Measurements from ENCODE around the gene DBN1.

Gene DBN1

GRCh38 chr5:177505075-177505474 is 31.6 kb upstream of the DBN1 start:
- H3K27ac ChIP-seq: no peak overlapping the region
- H3K4me3 ChIP-seq: no peak overlapping the region
- TF ChIP-seq CTCF (IDR thresholded peaks at IDR 0.05): no peak
- DNase-seq (ENCODE audit: low spot score): no peak

GRCh38 chr5:177504086-177505056 is 30.9 kb upstream of the DBN1 start:
- no peak for DNase-seq (ENCODE audit: low spot score)
- Histone ChIP-seq H3K27ac (no peak overlapping the region), H3K4me3 (no peak overlapping the region)
- TF ChIP-seq CTCF (IDR thresholded peaks at IDR 0.05): no peak

- DNase-seq (ENCODE audit: low spot score): no peak
- no peak for TF ChIP-seq CTCF (IDR thresholded peaks at IDR 0.05)
- no peak overlapping the region for H3K4me3 ChIP-seq
- no peak overlapping the region for H3K27ac ChIP-seq
Observed at GRCh38 chr5:177503351-177504085, 30.1 kb upstream of the DBN1 start.

- TF ChIP-seq CTCF (IDR thresholded peaks at IDR 0.05): no peak
- Histone ChIP-seq H3K4me3 (no peak overlapping the region), H3K27ac (no peak overlapping the region)
- DNase-seq (ENCODE audit: low spot score): no peak
Observed at GRCh38 chr5:177502886-177503285, 29.5 kb upstream of the DBN1 start.

- no peak for TF ChIP-seq CTCF (IDR thresholded peaks at IDR 0.05)
- Histone ChIP-seq H3K4me3 (no peak overlapping the region), H3K27ac (no peak overlapping the region)
- DNase-seq (ENCODE audit: low spot score): no peak
Observed at GRCh38 chr5:177501874-177502678, 28.6 kb upstream of the DBN1 start.

GRCh38 chr5:177500685-177501522 is 27.5 kb upstream of the DBN1 start:
- peak overlapping the region in 1 of 2 donors; percentile 11 for H3K27ac ChIP-seq
- DNase-seq (ENCODE audit: low spot score): peak; percentile 91
- H3K4me3 ChIP-seq: no peak overlapping the region
- peak; percentile 90 for TF ChIP-seq CTCF (IDR thresholded peaks at IDR 0.05)

Measured in coronary artery (tissue), 2 donors.